IMR-90 (cell line): Measurements from ENCODE around the gene TSPEAR.

Experiments used
- CEBPB ChIP-seq: IDR thresholded peaks from 2 replicates; pipeline ENCODE4 v1.6.1; 2012; ENCODE audit warnings: low read depth, low read length, improper control_type of control experiment
- MAFK ChIP-seq: IDR thresholded peaks from 2 replicates; pipeline ENCODE4 v1.6.1; 2012; ENCODE audit warnings: low read depth, low read length, improper control_type of control experiment
- MAZ ChIP-seq: IDR thresholded peaks from 2 replicates; pipeline ENCODE4 v1.6.1; 2012; ENCODE audit warnings: low read depth, mild to moderate bottlenecking, low read length, improper control_type of control experiment, moderate library complexity, borderline replicate concordance
- MXI1 ChIP-seq: IDR thresholded peaks from 2 replicates; pipeline ENCODE4 v1.6.1; 2012; ENCODE audit warnings: low read depth, mild to moderate bottlenecking, low read length, moderate library complexity, borderline replicate concordance
- POLR2A ChIP-seq: IDR thresholded peaks from 2 replicates; pipeline ENCODE4 v1.6.1; 2012; ENCODE audit warnings: mild to moderate bottlenecking, low read depth, low read length
- RAD21 ChIP-seq: IDR thresholded peaks from 2 replicates; pipeline ENCODE4 v1.6.1; 2012; ENCODE audit warnings: low read length, improper control_type of control experiment
- SMC3 ChIP-seq: fragments of 150-350 bp; IDR thresholded peaks from 2 replicates; pipeline ENCODE4 v1.6.1; 2016; ENCODE audit warnings: low read depth, mild to moderate bottlenecking, antibody characterized with exemption, low read length, moderate library complexity
- TF ChIP-seq, protein P1 (sequence below): conservative IDR thresholded peaks from 2 replicates; pipeline ENCODE4 v1.5.1; 2012; ENCODE audit warnings: mild to moderate bottlenecking, low read depth, low read length, improper control_type of control experiment

DNA sequence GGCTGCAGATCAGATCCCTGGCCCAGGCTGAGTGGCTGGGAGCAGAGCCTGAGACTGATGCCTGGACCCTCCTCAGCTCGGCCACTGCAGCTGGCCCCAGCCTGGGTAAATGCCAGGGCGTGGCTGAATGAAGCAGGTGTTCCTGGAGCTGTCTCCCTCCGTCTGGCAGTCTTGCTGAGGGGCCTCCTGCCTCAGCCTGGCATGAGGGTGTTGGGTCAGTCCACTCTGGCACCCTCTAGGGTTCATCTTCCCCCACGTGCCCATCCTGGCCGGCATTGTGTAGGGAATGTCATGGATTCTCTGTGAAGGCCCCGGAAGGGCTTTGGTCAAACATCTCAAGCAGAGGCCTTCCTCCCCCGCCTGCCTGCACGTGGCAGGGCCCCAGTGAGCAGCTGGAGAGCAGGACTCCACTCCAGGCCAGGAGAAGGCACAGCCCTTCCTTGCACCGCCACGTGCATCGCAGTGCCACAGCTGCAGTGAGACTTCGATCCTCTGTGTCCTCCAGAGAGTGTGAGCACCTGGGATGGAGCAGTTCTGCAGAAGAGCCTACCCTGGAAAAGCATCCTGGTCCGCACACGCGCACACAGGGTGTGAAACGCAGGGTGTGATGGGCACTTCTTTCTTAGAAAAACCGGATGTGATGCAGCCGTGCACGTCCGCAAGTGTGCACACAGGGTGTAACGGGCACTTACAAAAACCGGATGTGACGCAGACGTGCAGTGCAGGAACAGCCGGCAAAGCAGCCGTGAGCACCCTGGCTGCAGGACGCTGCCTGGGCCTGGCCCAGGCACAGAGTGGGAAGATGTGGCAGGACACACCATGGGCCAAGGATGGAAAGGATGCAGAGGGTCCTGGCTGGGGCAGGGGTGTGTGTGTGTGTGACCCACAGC is 142.5 kb downstream of the TSPEAR start:
- TF ChIP-seq CEBPB, result no peak
- TF ChIP-seq POLR2A, result no peak
- TF ChIP-seq, protein P1, sequence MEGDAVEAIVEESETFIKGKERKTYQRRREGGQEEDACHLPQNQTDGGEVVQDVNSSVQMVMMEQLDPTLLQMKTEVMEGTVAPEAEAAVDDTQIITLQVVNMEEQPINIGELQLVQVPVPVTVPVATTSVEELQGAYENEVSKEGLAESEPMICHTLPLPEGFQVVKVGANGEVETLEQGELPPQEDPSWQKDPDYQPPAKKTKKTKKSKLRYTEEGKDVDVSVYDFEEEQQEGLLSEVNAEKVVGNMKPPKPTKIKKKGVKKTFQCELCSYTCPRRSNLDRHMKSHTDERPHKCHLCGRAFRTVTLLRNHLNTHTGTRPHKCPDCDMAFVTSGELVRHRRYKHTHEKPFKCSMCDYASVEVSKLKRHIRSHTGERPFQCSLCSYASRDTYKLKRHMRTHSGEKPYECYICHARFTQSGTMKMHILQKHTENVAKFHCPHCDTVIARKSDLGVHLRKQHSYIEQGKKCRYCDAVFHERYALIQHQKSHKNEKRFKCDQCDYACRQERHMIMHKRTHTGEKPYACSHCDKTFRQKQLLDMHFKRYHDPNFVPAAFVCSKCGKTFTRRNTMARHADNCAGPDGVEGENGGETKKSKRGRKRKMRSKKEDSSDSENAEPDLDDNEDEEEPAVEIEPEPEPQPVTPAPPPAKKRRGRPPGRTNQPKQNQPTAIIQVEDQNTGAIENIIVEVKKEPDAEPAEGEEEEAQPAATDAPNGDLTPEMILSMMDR, result no peak
- TF ChIP-seq SMC3, result no peak
- no peak for TF ChIP-seq MXI1
- no peak for TF ChIP-seq MAZ
- TF ChIP-seq RAD21, result no peak
- TF ChIP-seq MAFK, result no peak
